WTC11 (cell line): ENCODE measurements around the gene GABBR2. TPM values are rescaled to one million over a fixed set of nuclear protein-coding genes. Genes with fewer than 3 reads are reported as not detected.

Source experiments
- ATAC-seq: fragments of 200-7000 bp; cut with Tn5 transposase; 2 replicates; pipeline ENCODE4 v1.10.0; 2021; ENCODE audit warnings: mild to moderate bottlenecking, moderate library complexity
- CTCF ChIA-PET: fragments of 300-600 bp; sonication (Branson Sonifier 250); formaldehyde crosslinking; loops from one replicate; lab custom pipeline; 2021; ENCODE audit warnings: antibody characterized with exemption; lab: Charles Lee
- POLR2A ChIA-PET: fragments of 350-600 bp; sonication (Branson Sonifier 250); formaldehyde crosslinking; loops from one replicate; lab custom pipeline; 2021; ENCODE audit warnings: antibody characterized with exemption; lab: Charles Lee
- DNase-seq: peaks from one replicate; pipeline ENCODE4 v3.0.0; 2021; ENCODE audit warnings: low spot score
- H3K27ac Mint-ChIP-seq: 2 replicates; pipeline ENCODE4 v1.8.0; 2021; ENCODE audit warnings: mixed read lengths
- H3K27me3 Mint-ChIP-seq: 2 replicates; pipeline ENCODE4 v1.8.0; 2021; ENCODE audit warnings: low read depth, mild to moderate bottlenecking, moderate library complexity, mixed read lengths
- H3K36me3 Mint-ChIP-seq: 2 replicates; pipeline ENCODE4 v1.8.0; 2021; ENCODE audit warnings: mixed read lengths
- H3K4me1 Mint-ChIP-seq: 2 replicates; pipeline ENCODE4 v1.8.0; 2022; ENCODE audit warnings: mixed read lengths
- H3K4me3 Mint-ChIP-seq: 2 replicates; pipeline ENCODE4 v1.8.0; 2021; ENCODE audit warnings: mild to moderate bottlenecking, moderate library complexity, mixed read lengths
- H3K9me3 Mint-ChIP-seq: 2 replicates; pipeline ENCODE4 v1.8.0; 2021; ENCODE audit warnings: mixed read lengths
- ATF6 ChIP-seq: sonication (generic); formaldehyde crosslinking; IDR thresholded peaks from 2 replicates; pipeline ENCODE4 v1.8.1; 2023; ENCODE audit warnings: mild to moderate bottlenecking, missing genetic modification reagents
- ELF4 ChIP-seq: sonication (generic); formaldehyde crosslinking; IDR thresholded peaks from 2 replicates; pipeline ENCODE4 v1.8.1; 2022; ENCODE audit warnings: low read depth, mild to moderate bottlenecking, moderate library complexity, missing genetic modification reagents
- ESRRA ChIP-seq: sonication (generic); formaldehyde crosslinking; IDR thresholded peaks from 2 replicates; pipeline ENCODE4 v1.8.1; 2022; ENCODE audit warnings: mild to moderate bottlenecking, missing genetic modification reagents, borderline replicate concordance
- FOXJ3 ChIP-seq: sonication (generic); formaldehyde crosslinking; IDR thresholded peaks from 2 replicates; pipeline ENCODE4 v1.9.0; 2021; ENCODE audit warnings: missing genetic modification reagents, mild to moderate bottlenecking, borderline replicate concordance
- FOXK1 ChIP-seq: sonication (generic); formaldehyde crosslinking; IDR thresholded peaks from 2 replicates; pipeline ENCODE4 v1.8.0; 2022; ENCODE audit warnings: mild to moderate bottlenecking, moderate library complexity, missing genetic modification reagents
- GTF2I ChIP-seq: fragments of 250-450 bp; sonication (Bioruptor Pico); conservative IDR thresholded peaks from 2 replicates; pipeline ENCODE4 v1.4.0; 2021; ENCODE audit warnings: mild to moderate bottlenecking
- IRF1 ChIP-seq: sonication (generic); formaldehyde crosslinking; IDR thresholded peaks from 2 replicates; pipeline ENCODE4 v1.8.0; 2023; ENCODE audit warnings: missing genetic modification reagents
- JUN ChIP-seq: sonication (generic); formaldehyde crosslinking; IDR thresholded peaks from 2 replicates; pipeline ENCODE4 v1.8.0; 2023; ENCODE audit warnings: mild to moderate bottlenecking, missing genetic modification reagents
- MYBL2 ChIP-seq: sonication (generic); formaldehyde crosslinking; IDR thresholded peaks from 2 replicates; pipeline ENCODE4 v1.8.1; 2023; ENCODE audit warnings: mild to moderate bottlenecking, moderate library complexity, missing genetic modification reagents
- RELA ChIP-seq: sonication (generic); formaldehyde crosslinking; IDR thresholded peaks from 2 replicates; pipeline ENCODE4 v1.8.1; 2022; ENCODE audit warnings: missing genetic modification reagents, mild to moderate bottlenecking, borderline replicate concordance
- SOX15 ChIP-seq: fragments of 250-450 bp; sonication (Bioruptor Pico); IDR thresholded peaks from 2 replicates; pipeline ENCODE4 v1.9.0; 2021; ENCODE audit warnings: mild to moderate bottlenecking
- TEAD4 ChIP-seq: sonication (generic); formaldehyde crosslinking; IDR thresholded peaks from 2 replicates; pipeline ENCODE4 v1.8.0; 2022; ENCODE audit warnings: mild to moderate bottlenecking, missing genetic modification reagents
- TP53 ChIP-seq: sonication (generic); formaldehyde crosslinking; IDR thresholded peaks from 2 replicates; pipeline ENCODE4 v1.8.1; 2023; ENCODE audit warnings: mild to moderate bottlenecking, missing genetic modification reagents
- ZMAT4 ChIP-seq: fragments of 250-450 bp; sonication (Bioruptor Pico); IDR thresholded peaks from 2 replicates; pipeline ENCODE4 v1.9.0; 2021; ENCODE audit warnings: mild to moderate bottlenecking
- ZNF138 ChIP-seq: sonication (generic); formaldehyde crosslinking; conservative IDR thresholded peaks from 2 replicates; pipeline ENCODE4 v1.8.1; 2022; ENCODE audit warnings: mild to moderate bottlenecking, moderate library complexity, missing genetic modification reagents
- ZNF219 ChIP-seq: sonication (generic); formaldehyde crosslinking; IDR thresholded peaks from 2 replicates; pipeline ENCODE4 v1.8.0; 2023; ENCODE audit warnings: missing genetic modification reagents, mild to moderate bottlenecking, borderline replicate concordance
- ZNF263 ChIP-seq: sonication (generic); formaldehyde crosslinking; IDR thresholded peaks from 2 replicates; pipeline ENCODE4 v1.8.1; 2022; ENCODE audit warnings: low read depth, mild to moderate bottlenecking, moderate library complexity, missing genetic modification reagents
- ZNF281 ChIP-seq: sonication (generic); formaldehyde crosslinking; IDR thresholded peaks from 2 replicates; pipeline ENCODE4 v1.8.0; 2023; ENCODE audit warnings: mild to moderate bottlenecking, missing genetic modification reagents
- ZNF317 ChIP-seq: sonication (generic); formaldehyde crosslinking; IDR thresholded peaks from 2 replicates; pipeline ENCODE4 v1.8.1; 2023; ENCODE audit warnings: low read depth, mild to moderate bottlenecking, moderate library complexity, missing genetic modification reagents, borderline replicate concordance
- ZNF425 ChIP-seq: fragments of 250-450 bp; sonication (Bioruptor Pico); conservative IDR thresholded peaks from 2 replicates; pipeline ENCODE4 v1.9.0; 2021; ENCODE audit warnings: mild to moderate bottlenecking
- ZNF671 ChIP-seq: fragments of 250-450 bp; sonication (Bioruptor Pico); IDR thresholded peaks from 2 replicates; pipeline ENCODE4 v1.8.0; 2021; ENCODE audit warnings: mild to moderate bottlenecking
- ZSCAN18 ChIP-seq: fragments of 250-450 bp; sonication (Bioruptor Pico); IDR thresholded peaks from 2 replicates; pipeline ENCODE4 v2.1.2; 2022; ENCODE audit warnings: mild to moderate bottlenecking, moderate library complexity
- total RNA-seq: library from RNA; stranded (reverse); gene quantifications from 3 replicates; pipeline ENCODE4 v1.2.3, GENCODE V29; 2021

GABBR2 gene
- total RNA-seq, 1 experiment from 2014 or later = 0.92 TPM

GRCh38 chr9:98367923-98368322, 340.8 kb downstream of the GABBR2 start:
- H3K4me3 Mint-ChIP-seq = no peak overlapping the region
- TF ChIP-seq FOXJ3 (CRISPR knock-in tag) = no peak
- TF ChIP-seq RELA (CRISPR knock-in tag) = no peak
- TF ChIP-seq ZNF281 (CRISPR knock-in tag) = no peak
- TF ChIP-seq ZMAT4 (CRISPR knock-in tag) = no peak
- no peak for TF ChIP-seq GTF2I (CRISPR knock-in tag)
- TF ChIP-seq ZNF138 (CRISPR knock-in tag) = no peak
- TF ChIP-seq ZNF671 (CRISPR knock-in tag) = no peak
- no peak for TF ChIP-seq ELF4 (CRISPR knock-in tag)
- TF ChIP-seq FOXK1 = no peak
- no peak for TF ChIP-seq SOX15
- ChIA-PET POLR2A (no interaction called here), CTCF (no interaction called here)
- DNase-seq = no peak
- peaks cover 13% of the 10 kb centered on the region for H3K36me3 Mint-ChIP-seq
- H3K27me3 Mint-ChIP-seq = no peaks in the 10 kb centered on the region; the same call in 1 of the 2 replicates
- H3K9me3 Mint-ChIP-seq = peaks cover 25% of the 10 kb centered on the region
- H3K4me1 Mint-ChIP-seq = no peaks in the 10 kb centered on the region
- ATAC-seq = no peak
- no peak overlapping the region for H3K27ac Mint-ChIP-seq

- no peaks in the 10 kb centered on the region; the same call in 1 of the 2 replicates for H3K27me3 Mint-ChIP-seq
- CTCF ChIA-PET = no interaction called here
- peaks cover 13% of the 10 kb centered on the region for H3K36me3 Mint-ChIP-seq
- peaks cover 25% of the 10 kb centered on the region for H3K9me3 Mint-ChIP-seq
- no peak overlapping the region for H3K27ac Mint-ChIP-seq
- TF ChIP-seq ESRRA (no peak), ZNF138 (CRISPR knock-in tag) (no peak), IRF1 (CRISPR knock-in tag) (no peak), ZMAT4 (CRISPR knock-in tag) (no peak), ZNF317 (CRISPR knock-in tag) (no peak), TP53 (CRISPR knock-in tag) (no peak), ZSCAN18 (no peak)
- H3K4me1 Mint-ChIP-seq = peaks cover 3% of the 10 kb centered on the region; the same call in 1 of the 2 replicates
- DNase-seq = no peak
- no peak for ATAC-seq
- no peak overlapping the region for H3K4me3 Mint-ChIP-seq
- POLR2A ChIA-PET = no interaction called here
These were observed 341.3 kb downstream of the GABBR2 start for GRCh38 chr9:98367371-98367900.

- peaks cover 3% of the 10 kb centered on the region; the same call in 1 of the 2 replicates for H3K4me1 Mint-ChIP-seq
- ChIA-PET CTCF (interaction anchor here (0.6 to 1.9 kb wide), 4 partner anchors 14 to 75 kb away, joined by 3 to 6 read pairs (median 4); no protein-coding TSS in a partner anchor), POLR2A (no interaction called here)
- H3K4me3 Mint-ChIP-seq = no peak overlapping the region
- ATAC-seq = no peak
- DNase-seq = no peak
- peaks cover 13% of the 10 kb centered on the region for H3K36me3 Mint-ChIP-seq
- H3K9me3 Mint-ChIP-seq = peaks cover 25% of the 10 kb centered on the region
- no peaks in the 10 kb centered on the region; the same call in 1 of the 2 replicates for H3K27me3 Mint-ChIP-seq
- H3K27ac Mint-ChIP-seq = no peak overlapping the region
- TF ChIP-seq MYBL2 (CRISPR knock-in tag) = no peak
- TF ChIP-seq ESRRA = no peak
- no peak for TF ChIP-seq ZNF263
- TF ChIP-seq JUN (CRISPR knock-in tag) = no peak
- TF ChIP-seq ATF6 (CRISPR knock-in tag) = no peak
- no peak for TF ChIP-seq TEAD4
- TF ChIP-seq ZNF219 (CRISPR knock-in tag) = no peak
- TF ChIP-seq ZNF425 = no peak
These were observed 343.0 kb downstream of the GABBR2 start for GRCh38 chr9:98365781-98366180.
